Astrocyte (in vitro differentiated cells and primary cell): ENCODE results near the gene DIDO1. TPM values are rescaled to one million over a fixed set of nuclear protein-coding genes. Genes with fewer than 3 reads are reported as not detected.
"Not testable (repeated sequence)": the region's sequence is repeated elsewhere in the genome, so short reads cannot be mapped to it uniquely, and the experiment has no call there.

Experiments used
- DNase-seq: peaks from one replicate; pipeline ENCODE4 v3.0.0-alpha.2; 2010; ENCODE audit warnings: low read depth
- FAIRE-seq: peaks from 2 replicates; lab custom pipeline; 2011; peaks lifted over from hg19 to GRCh38; lab: Jason Lieb, UNC
- H2AFZ ChIP-seq: 2 replicates; pipeline ENCODE4 v1.6.0; 2012; ENCODE audit warnings: low read depth, low read length, inconsistent platforms
- H3K27ac ChIP-seq: 2 replicates; pipeline ENCODE4 v1.5.1; 2011; ENCODE audit warnings: low read depth, low read length, inconsistent platforms
- H3K27me3 ChIP-seq: 2 replicates; pipeline ENCODE4 v1.6.0; 2011; ENCODE audit warnings: low read length, inconsistent platforms; ENCODE audit not compliant: insufficient read depth
- H3K36me3 ChIP-seq: 2 replicates; pipeline ENCODE4 v1.5.1; 2011; ENCODE audit warnings: low read length, inconsistent platforms; ENCODE audit not compliant: insufficient read depth
- H3K4me1 ChIP-seq: 2 replicates; pipeline ENCODE4 v1.5.1; 2011; ENCODE audit warnings: low read length, inconsistent platforms; ENCODE audit not compliant: insufficient read depth
- H3K4me2 ChIP-seq: 2 replicates; pipeline ENCODE4 v1.6.0; 2012; ENCODE audit warnings: low read length, inconsistent platforms
- H3K4me3 ChIP-seq: 2 replicates; pipeline ENCODE4 v1.5.1; 2011; ENCODE audit warnings: low read depth, mild to moderate bottlenecking, low read length, inconsistent platforms; ENCODE audit not compliant: insufficient read depth
- H3K79me2 ChIP-seq: 2 replicates; pipeline ENCODE4 v1.6.0; 2012; ENCODE audit warnings: mild to moderate bottlenecking, low read length, inconsistent platforms; ENCODE audit not compliant: insufficient read depth
- H3K9ac ChIP-seq: 2 replicates; pipeline ENCODE4 v1.6.0; 2012; ENCODE audit warnings: mild to moderate bottlenecking, low read length, inconsistent platforms
- H3K9me3 ChIP-seq: 2 replicates; pipeline ENCODE4 v1.5.1; 2012; ENCODE audit warnings: low read depth, mild to moderate bottlenecking, low read length, inconsistent platforms; ENCODE audit not compliant: insufficient read depth
- H4K20me1 ChIP-seq: 2 replicates; pipeline ENCODE4 v1.6.0; 2012; ENCODE audit warnings: low read length, inconsistent platforms; ENCODE audit not compliant: insufficient read depth
- H3K27ac Mint-ChIP-seq: one replicate; pipeline ENCODE4 v1.8.0; 2021; ENCODE audit warnings: mild to moderate bottlenecking, mixed read lengths; ENCODE audit not compliant: unreplicated experiment
- H3K27me3 Mint-ChIP-seq: one replicate; pipeline ENCODE4 v1.8.0; 2021; ENCODE audit warnings: low read depth, mixed read lengths; ENCODE audit not compliant: unreplicated experiment
- H3K36me3 Mint-ChIP-seq: one replicate; pipeline ENCODE4 v1.8.0; 2021; ENCODE audit warnings: low read depth, mixed read lengths; ENCODE audit not compliant: unreplicated experiment
- H3K4me1 Mint-ChIP-seq: one replicate; pipeline ENCODE4 v1.8.0; 2021; ENCODE audit warnings: low read depth, mixed read lengths; ENCODE audit not compliant: unreplicated experiment
- H3K4me3 Mint-ChIP-seq: one replicate; pipeline ENCODE4 v1.8.0; 2021; ENCODE audit warnings: mild to moderate bottlenecking, moderate library complexity, mixed read lengths; ENCODE audit not compliant: unreplicated experiment
- H3K9me3 Mint-ChIP-seq: one replicate; pipeline ENCODE4 v1.8.0; 2021; ENCODE audit warnings: mild to moderate bottlenecking, mixed read lengths; ENCODE audit not compliant: unreplicated experiment
- CTCF ChIP-seq: IDR thresholded peaks from 2 replicates; pipeline ENCODE4 v1.5.1; 2011; ENCODE audit warnings: low read depth, mild to moderate bottlenecking, inconsistent platforms, low read length, moderate library complexity; ENCODE audit not compliant: insufficient read depth
- EZH2 ChIP-seq: IDR thresholded peaks from 2 replicates; pipeline ENCODE4 v1.6.1; 2012; ENCODE audit warnings: mild to moderate bottlenecking, low read length, inconsistent platforms; ENCODE audit not compliant: insufficient read depth
- total RNA-seq: library from RNA; stranded (reverse); gene quantifications from 2 replicates; pipeline ENCODE4 v1.2.1, GENCODE V29; 2021

The DIDO1 gene
- total RNA-seq, 1 donor from 2014 or later: 39.0 TPM

GRCh38 chr20:62849431-62849830 is 76.9 kb downstream of the DIDO1 start:
- Histone ChIP-seq H4K20me1 (peaks cover 32% of the 10 kb centered on the region), H3K9me3 (no peaks in the 10 kb centered on the region), H3K9ac (no peak overlapping the region), H3K4me3 (no peak overlapping the region), H3K36me3 (peaks cover 11% of the 10 kb centered on the region), H3K4me2 (no peak overlapping the region), H3K4me1 (no peaks in the 10 kb centered on the region), H2AFZ (no peak overlapping the region), H3K27me3 (no peaks in the 10 kb centered on the region), H3K27ac (no peak overlapping the region), H3K79me2 (peaks cover 4% of the 10 kb centered on the region)
- Mint-ChIP-seq H3K4me3 (no peak overlapping the region), H3K9me3 (no peaks in the 10 kb centered on the region), H3K27ac (no peak overlapping the region), H3K36me3 (peaks cover 10% of the 10 kb centered on the region), H3K4me1 (peaks cover 9% of the 10 kb centered on the region), H3K27me3 (no peaks in the 10 kb centered on the region)
- DNase-seq (no peak), FAIRE-seq (no peak)
- TF ChIP-seq EZH2: no peak
- no peak for TF ChIP-seq CTCF

GRCh38 chr20:62848917-62849316 is 77.4 kb downstream of the DIDO1 start:
- H3K27ac Mint-ChIP-seq, H3K36me3 Mint-ChIP-seq, H3K9me3 ChIP-seq, H3K79me2 ChIP-seq, H3K4me2 ChIP-seq, H3K27me3 ChIP-seq, FAIRE-seq, H3K4me1 Mint-ChIP-seq, H3K4me3 ChIP-seq, H3K4me3 Mint-ChIP-seq, H3K27me3 Mint-ChIP-seq, H2AFZ ChIP-seq, DNase-seq, H3K27ac ChIP-seq, H3K36me3 ChIP-seq, H3K9ac ChIP-seq, H3K9me3 Mint-ChIP-seq, H3K4me1 ChIP-seq: not testable (repeated sequence)
- H4K20me1 ChIP-seq: peaks cover 27% of the 10 kb centered on the region

- H3K9me3 Mint-ChIP-seq: no peaks in the 10 kb centered on the region
- H2AFZ ChIP-seq: no peak overlapping the region
- no peaks in the 10 kb centered on the region for H3K36me3 ChIP-seq
- H3K9me3 ChIP-seq: no peaks in the 10 kb centered on the region
- H4K20me1 ChIP-seq: peaks cover 14% of the 10 kb centered on the region
- no peak overlapping the region for H3K27ac Mint-ChIP-seq
- H3K4me2 ChIP-seq: no peak overlapping the region
- H3K4me3 Mint-ChIP-seq: no peak overlapping the region
- no peaks in the 10 kb centered on the region for H3K27me3 ChIP-seq
- peaks cover 7% of the 10 kb centered on the region for H3K36me3 Mint-ChIP-seq
- FAIRE-seq (no peak), DNase-seq (no peak)
- no peak overlapping the region for H3K4me3 ChIP-seq
- H3K79me2 ChIP-seq: no peaks in the 10 kb centered on the region
- H3K27ac ChIP-seq: no peak overlapping the region
- TF ChIP-seq CTCF (no peak), EZH2 (no peak)
- H3K27me3 Mint-ChIP-seq: no peaks in the 10 kb centered on the region
- H3K4me1 Mint-ChIP-seq: peaks cover 9% of the 10 kb centered on the region
- H3K4me1 ChIP-seq: no peaks in the 10 kb centered on the region
- no peak overlapping the region for H3K9ac ChIP-seq
Measured at GRCh38 chr20:62846166-62846890, 80.0 kb downstream of the DIDO1 start.
